Dedifferentiated amniotic fluid mesenchymal stem cell (primary cell): ENCODE data around the gene ODF2.

Experiments used
- DNase-seq: peaks from one replicate; pipeline ENCODE4 v3.0.0-alpha.2; 2016; ENCODE audit errors: extremely low spot score

The ODF2 gene

GRCh38 chr9:128528445-128529160, 72.8 kb downstream of the ODF2 start:
- no peak for DNase-seq

- DNase-seq = no peak
These were observed 73.4 kb downstream of the ODF2 start for GRCh38 chr9:128529191-128529590.

GRCh38 chr9:128532581-128532980, 76.8 kb downstream of the ODF2 start:
- no peak for DNase-seq

GRCh38 chr9:128540634-128541360, 85.0 kb downstream of the ODF2 start:
- DNase-seq = no peak

- DNase-seq = no peak
These were observed 90.7 kb downstream of the ODF2 start for GRCh38 chr9:128546504-128546903.

GRCh38 chr9:128548876-128549275, 93.1 kb downstream of the ODF2 start:
- DNase-seq = no peak

GRCh38 chr9:128550226-128550625, 94.4 kb downstream of the ODF2 start:
- no peak for DNase-seq
